Measurements from ENCODE around the gene RAI14.

RAI14 gene

DNA sequence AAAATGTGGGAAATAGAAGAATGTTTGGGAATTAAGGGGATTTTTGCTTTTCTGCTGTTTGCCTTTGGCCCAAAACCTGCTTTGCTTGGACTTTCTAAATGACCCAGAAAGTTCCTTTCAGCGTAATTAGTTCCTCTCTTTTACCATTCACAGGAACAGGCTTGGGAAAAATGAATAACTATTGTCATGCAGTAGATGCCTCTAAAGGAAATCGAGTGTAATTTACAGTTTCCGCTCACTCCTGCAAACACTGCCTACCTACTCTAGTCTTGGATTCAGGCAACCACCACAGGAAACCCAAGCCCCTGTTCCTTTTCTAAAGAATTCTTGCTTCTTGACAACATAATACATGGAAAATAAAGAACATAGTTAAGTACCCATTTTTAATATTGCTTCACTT lies 207.8 kb downstream of the RAI14 start:
- no peak for TF ChIP-seq CTCF (IDR thresholded peaks at IDR 0.05; ENCODE audit: extremely low read depth, missing control alignments)
- no peak for DNase-seq (ENCODE audit: low spot score)

DNA sequence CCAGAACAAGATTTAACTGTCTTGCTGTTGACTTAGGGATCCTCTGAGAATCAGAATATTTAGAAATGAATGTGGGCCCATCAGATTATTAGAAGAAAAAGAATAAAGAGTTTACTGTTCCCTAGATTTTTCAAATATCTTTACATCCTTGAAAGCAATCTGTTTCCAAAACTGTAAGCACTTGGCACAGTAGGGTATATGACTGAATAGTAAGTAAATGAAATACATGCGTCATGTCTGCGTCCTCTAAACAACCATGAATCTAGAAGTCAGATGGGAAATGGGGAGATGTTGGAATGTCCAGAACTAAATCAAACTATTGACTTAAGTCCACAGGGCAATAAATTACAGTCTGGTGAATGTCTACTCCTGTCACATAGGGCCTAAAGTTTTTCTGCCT lies 209.0 kb downstream of the RAI14 start:
- DNase-seq (ENCODE audit: low spot score) = no peak
- TF ChIP-seq CTCF (IDR thresholded peaks at IDR 0.05; ENCODE audit: extremely low read depth, missing control alignments) = no peak

GRCh38 chr5:34866989-34867471 lies 210.9 kb downstream of the RAI14 start:
- DNase-seq (ENCODE audit: low spot score) = no peak
- no peak for TF ChIP-seq CTCF (IDR thresholded peaks at IDR 0.05; ENCODE audit: extremely low read depth, missing control alignments)

GRCh38 chr5:34867660-34868059 lies 211.5 kb downstream of the RAI14 start:
- no peak for TF ChIP-seq CTCF (IDR thresholded peaks at IDR 0.05; ENCODE audit: extremely low read depth, missing control alignments)
- DNase-seq (ENCODE audit: low spot score) = no peak

DNA sequence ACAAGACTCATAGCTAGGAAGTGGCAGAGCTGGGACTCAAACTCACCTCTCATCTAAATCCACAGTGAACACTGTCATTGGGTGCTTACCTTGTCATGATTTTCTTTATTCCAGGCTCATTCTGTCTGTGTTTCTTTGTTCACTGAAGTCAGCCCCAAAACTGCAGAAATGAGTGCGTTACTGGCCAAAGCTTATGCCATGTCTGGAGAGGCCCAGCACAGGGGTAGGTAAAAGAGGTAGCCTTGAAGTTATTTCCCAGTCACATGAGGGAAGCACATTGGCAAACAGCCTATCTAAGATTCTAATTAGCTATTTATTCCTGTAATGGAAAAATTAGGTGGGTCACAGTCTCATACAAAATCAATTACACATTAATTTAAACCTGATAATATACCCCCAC lies 212.7 kb downstream of the RAI14 start:
- TF ChIP-seq CTCF (IDR thresholded peaks at IDR 0.05; ENCODE audit: extremely low read depth, missing control alignments) = no peak
- DNase-seq (ENCODE audit: low spot score) = no peak

DNA sequence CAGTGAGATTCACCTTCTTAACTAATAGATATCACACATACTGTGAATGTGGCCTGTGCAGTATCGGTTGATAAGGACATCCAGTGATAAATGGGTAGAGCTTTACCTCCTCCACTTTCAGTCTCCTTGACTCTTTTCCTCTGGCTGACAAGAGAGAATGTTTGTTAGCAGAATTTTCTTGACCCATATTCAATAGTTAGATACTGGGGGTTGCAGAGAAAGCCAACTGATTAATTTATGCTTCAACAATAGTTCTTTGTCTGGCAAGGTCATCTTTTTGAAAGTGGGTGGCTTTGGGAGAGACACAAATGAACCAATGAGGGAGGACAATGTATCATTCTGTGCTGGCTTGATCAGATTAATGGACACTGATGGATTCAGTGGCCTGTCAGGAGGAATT lies 213.1 kb downstream of the RAI14 start:
- no peak for TF ChIP-seq CTCF (IDR thresholded peaks at IDR 0.05; ENCODE audit: extremely low read depth, missing control alignments)
- DNase-seq (ENCODE audit: low spot score) = no peak

DNA sequence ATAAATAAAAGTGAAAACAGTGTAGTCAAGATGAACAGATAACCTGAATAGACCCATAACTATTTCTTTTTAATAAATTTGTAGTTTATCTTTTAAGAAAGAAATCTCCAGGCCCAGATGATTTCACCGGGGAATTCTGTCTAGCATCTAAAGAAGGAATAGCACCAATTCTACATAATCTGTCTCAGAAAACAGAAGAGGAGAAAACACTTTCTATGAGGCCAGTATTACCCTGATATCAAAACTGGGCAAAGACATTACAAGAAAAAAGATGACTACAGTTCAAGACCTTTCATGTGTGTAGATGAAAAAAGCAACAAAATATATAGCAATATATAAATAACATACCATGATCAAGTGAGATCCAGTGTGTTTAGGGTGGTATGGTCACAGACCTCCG lies 214.3 kb downstream of the RAI14 start:
- DNase-seq (ENCODE audit: low spot score) = no peak
- no peak for TF ChIP-seq CTCF (IDR thresholded peaks at IDR 0.05; ENCODE audit: extremely low read depth, missing control alignments)
